PC-9 (cell line): ENCODE measurements around the gene KCNQ1OT1.

Experiments
- CTCF ChIP-seq: fragments of 200-600 bp; sonication (generic); conservative IDR thresholded peaks from 2 replicates; pipeline ENCODE4 v1.6.1; 2017; ENCODE audit warnings: mixed run types, antibody characterized with exemption, mild to moderate bottlenecking, moderate library complexity
- EZH2 ChIP-seq: fragments of 200-600 bp; sonication (generic); IDR thresholded peaks from 2 replicates; pipeline ENCODE4 v1.8.0; 2017; ENCODE audit warnings: antibody characterized with exemption, low read depth

GRCh38 chr11:2587132-2587930 is 112.5 kb downstream of the KCNQ1OT1 start:
- no peak for TF ChIP-seq CTCF
- no peak for TF ChIP-seq EZH2
